Neural progenitor cell (in vitro differentiated cells): ENCODE data around the gene LRRC8B.

Experiments
- CTCF ChIP-seq: fragments of 200-600 bp; sonication (generic); IDR thresholded peaks from 2 replicates; pipeline ENCODE4 v1.5.1; 2017; ENCODE audit warnings: antibody characterized with exemption, mild to moderate bottlenecking
- EZH2 ChIP-seq: fragments of 200-600 bp; sonication (generic); IDR thresholded peaks from 2 replicates; pipeline ENCODE4 v1.6.1; 2017; ENCODE audit warnings: antibody characterized with exemption, mild to moderate bottlenecking, moderate library complexity
- EZH2phosphoT487 ChIP-seq: fragments of 200-600 bp; sonication (generic); IDR thresholded peaks from 2 replicates; pipeline ENCODE4 v1.6.1; 2017; ENCODE audit warnings: antibody characterized with exemption

GRCh38 chr1:89632657-89633247 is 108.1 kb downstream of the LRRC8B start, which contains the start of gene LRRC8C:
- TF ChIP-seq CTCF (peak; percentile 46), EZH2 (no peak), EZH2phosphoT487 (no peak)
